SK-MEL-5 (cell line): ENCODE results near the gene IER5L. TPM values are rescaled to one million over a fixed set of nuclear protein-coding genes. Genes with fewer than 3 reads are reported as not detected.
"Not testable (repeated sequence)": the region's sequence is repeated elsewhere in the genome, so short reads cannot be mapped to it uniquely, and the experiment has no call there.

ENCODE experiments used
- DNase-seq: peaks from one replicate; pipeline ENCODE4 v3.0.0-alpha.2; 2016; ENCODE audit warnings: low read depth, low spot score
- in situ Hi-C: cut with HindIII; loops from 2 replicates; pipeline ENCODE4 v1.10.0; 2016; ENCODE audit warnings: low sequenced_read_pairs, high pct_unique_total_duplicates, low pct_unique_long_range_greater_than_20kb
- total RNA-seq: library from RNA; depleted of rRNA; stranded (reverse); fragments of >200 nt; shearing (Covaris generic); gene quantifications from 2 replicates; pipeline ENCODE4 v1.2.3, GENCODE V29; 2014

IER5L gene
- total RNA-seq, 1 experiment from 2014 or later = 53.9 TPM

DNA sequence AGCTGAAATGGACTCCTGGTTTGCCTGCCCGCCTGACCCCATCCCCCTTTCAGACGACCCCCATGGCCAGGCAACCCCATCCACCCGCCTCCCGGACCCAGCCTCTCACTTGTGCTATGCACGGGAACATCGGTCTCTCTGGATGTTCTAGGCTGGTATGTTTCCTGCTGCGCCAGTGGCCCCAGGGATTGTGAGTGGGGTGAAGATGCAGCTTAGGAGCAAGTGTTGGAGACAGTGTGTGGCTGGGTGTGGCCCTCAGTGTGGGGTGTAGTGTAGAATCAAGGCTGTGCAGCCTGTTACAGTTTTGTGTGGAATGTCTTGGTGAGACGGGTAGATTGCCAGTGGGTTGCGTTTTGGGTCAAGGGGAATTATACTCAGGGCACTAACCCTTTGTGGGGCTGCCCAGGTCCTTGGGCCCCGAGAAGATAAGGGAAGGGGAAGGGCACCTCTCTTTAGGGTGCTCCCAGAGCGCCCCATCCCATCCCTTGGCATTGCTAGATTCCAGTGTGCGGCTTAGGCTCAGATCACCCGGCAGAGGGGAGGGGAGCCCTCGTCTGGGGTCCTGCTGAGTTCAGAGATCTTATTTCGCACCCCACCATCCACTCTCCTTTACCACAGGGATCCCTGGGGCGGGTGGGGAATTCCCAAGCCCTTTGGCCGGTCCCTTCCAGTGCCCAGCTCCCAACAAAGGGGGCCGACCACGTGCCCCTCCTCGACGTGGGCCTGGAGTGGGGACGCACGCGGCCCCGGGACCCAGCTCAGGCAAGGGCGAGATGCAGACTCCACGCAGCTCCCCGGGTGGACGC lies 4.6 kb downstream of the IER5L start:
- in situ Hi-C loops = no loop called here
- no peak for DNase-seq

DNA sequence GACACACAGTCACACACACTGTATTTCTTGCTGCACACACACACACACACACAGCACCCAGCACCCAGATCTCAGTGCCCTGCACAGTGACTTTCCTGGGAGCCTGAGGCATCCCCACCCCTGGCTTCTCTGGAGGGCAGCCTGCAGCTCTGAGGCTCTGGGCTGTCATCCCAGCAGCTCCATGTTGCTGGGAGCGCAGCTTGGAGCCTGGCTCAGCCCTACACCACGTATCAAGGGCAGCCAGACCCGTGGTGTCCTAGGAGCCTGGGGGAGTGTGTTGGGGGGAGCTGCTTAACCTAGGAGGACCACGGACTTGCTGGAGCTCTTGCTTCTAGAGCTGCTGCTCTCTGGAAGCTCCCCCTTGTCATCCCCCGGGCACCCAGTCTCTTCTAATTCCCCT lies 5.2 kb downstream of the IER5L start:
- in situ Hi-C loops = no loop called here
- no peak for DNase-seq

DNA sequence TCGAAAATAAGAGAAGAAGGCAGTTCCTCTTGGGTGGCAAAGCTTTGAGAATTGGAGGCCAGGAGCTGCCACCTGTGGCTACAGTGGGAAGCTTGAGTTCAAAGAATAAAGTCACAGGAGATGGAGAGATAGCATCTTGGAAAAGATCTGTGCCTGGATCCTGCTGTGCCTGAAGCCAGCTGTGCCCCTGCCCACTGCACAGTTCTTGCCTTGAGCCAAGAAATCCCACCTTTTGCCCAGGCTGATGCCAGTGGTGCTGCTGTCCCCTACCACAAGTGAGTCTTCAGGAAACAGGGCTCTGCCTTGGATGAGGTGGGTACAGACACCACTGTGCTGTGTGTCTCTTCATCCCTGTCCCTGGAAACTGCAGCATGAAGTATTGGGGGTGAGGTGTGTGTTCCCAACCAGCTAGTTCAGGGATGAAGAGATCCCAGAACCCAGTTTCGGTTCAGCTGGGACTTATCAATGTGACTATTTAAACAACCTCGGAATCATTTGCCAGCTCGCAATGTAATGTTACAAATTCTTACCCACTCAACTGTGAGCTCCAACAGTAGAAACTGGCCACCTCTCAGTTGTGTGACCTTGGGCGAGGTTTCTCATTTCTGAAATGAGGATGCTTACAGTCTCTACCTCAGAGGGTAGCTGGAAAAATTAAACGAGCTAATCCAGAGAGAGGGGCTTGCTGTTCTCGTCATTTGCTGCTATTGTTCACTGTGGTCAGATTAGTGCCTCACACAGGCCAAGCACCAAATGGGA lies 5.9 kb downstream of the IER5L start:
- in situ Hi-C loops = no loop called here
- DNase-seq = no peak

DNA sequence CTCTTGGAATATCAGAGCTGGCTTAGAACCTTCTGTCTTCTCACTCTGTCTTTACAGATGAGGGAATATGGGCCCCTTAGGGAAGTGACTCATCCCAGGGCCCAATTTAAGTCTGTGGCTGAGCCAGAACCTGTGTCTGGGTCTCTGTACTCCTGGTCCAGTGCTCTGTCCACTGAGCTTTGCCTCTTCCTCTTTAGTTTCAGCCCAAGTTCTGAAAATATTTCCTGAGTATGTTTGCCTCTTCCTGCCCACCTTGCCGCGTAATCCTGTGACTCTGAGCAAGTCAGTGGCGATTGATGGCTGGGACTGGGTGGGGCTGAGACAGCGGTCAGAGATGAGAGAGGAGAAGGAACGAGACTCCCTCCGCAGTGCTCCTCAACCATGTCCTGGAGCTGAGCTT lies 7.8 kb downstream of the IER5L start:
- DNase-seq = no peak
- in situ Hi-C loops = no loop called here

DNA sequence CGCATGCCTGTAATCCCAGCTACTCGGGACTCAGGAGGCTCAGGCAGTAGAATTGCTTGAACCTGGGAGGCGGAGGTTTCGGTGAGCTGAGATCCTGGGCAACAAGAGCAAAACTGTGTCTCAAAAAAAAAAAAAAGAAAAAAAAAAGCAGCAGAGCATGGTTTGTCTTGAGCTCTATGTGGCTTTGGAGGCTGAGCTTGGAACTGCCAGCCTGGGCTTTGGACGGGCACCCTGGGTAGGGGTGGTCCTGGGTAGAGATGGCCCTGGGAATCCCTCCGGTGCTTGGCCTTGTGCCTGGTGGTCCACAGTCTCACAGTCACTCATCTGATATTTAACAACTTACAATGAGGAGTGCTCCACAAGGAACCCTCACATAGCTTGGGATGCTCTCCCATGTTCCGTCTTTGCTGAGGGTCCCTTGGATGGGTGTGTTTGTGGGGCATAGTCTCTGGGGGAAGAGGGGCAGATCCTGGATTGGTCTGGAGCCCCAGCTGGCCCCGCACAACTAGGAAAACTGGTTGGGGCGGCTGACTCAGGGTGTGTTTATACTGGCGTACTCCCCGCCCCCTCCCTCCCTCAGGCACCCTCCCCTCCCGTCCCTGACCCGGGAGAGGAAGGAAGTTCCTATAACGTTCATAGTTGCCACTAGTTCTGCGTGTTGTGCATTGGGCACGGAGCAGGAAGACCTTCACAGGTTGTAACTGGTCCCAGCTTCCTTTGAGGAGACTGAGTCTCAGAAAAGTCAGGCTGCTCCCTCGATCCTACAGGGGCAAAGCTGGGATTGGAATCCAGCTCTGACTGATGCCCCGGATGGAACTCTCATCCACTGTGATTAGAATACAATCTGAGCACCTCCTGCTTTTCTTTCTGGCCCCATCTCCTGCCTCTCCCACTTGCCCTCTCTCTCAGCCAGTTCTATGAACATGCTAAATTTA lies 11.2 kb downstream of the IER5L start:
- DNase-seq = no peak
- in situ Hi-C loops = no loop called here

DNA sequence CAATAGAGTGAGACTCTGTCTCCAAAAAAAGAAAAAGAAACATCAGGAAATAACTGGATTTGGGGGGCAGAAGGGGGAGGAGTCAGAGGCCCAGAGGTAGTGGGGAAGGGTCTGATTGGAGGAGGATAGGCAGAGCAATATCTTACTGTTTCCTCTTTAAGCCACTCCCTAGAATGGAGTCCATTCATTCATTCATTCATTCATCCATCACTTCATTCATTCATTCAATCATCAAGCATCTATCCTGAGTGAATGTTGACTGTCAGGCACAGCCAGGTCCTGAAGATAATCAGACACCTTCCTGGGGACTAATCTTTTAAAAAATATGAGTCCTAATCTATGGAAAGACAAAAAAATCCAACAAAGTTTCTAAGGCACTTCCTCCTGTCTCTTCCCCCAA lies 12.9 kb downstream of the IER5L start:
- in situ Hi-C loops = no loop called here
- DNase-seq = no peak

DNA sequence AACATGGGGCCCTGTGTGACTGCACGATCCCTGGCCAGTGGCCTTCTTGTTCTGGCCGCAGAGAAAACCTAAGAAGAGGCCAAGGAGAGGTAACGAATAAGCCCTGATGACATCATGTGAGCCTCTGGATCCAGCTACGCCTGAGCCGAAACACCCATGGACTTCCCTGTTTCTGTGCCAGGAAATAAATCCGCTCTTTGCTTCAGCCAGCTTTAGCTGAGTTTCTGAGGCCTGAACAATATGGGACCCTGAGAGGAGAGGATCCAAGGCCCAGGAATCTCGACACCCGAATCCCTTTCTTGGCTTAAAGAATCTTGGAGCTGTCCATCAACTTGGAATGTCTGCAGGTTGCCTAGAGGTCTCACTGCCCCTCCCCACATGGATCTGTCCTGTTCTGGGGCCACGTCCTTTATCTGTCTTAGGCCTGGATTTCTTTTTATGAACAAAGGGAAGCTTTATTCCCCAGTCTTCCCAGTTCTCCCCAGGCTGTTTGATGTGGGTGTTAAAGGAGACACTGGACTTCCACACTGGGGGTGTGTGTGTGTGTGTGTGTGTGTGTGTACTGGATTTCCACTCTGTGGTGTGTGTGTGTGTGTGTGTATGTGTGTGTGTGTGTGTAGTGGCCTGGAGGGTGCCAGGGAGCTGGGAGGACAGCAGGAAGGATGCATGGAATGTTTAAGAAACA lies 13.7 kb downstream of the IER5L start:
- DNase-seq = peak; percentile 67
- in situ Hi-C loops = no loop called here

DNA sequence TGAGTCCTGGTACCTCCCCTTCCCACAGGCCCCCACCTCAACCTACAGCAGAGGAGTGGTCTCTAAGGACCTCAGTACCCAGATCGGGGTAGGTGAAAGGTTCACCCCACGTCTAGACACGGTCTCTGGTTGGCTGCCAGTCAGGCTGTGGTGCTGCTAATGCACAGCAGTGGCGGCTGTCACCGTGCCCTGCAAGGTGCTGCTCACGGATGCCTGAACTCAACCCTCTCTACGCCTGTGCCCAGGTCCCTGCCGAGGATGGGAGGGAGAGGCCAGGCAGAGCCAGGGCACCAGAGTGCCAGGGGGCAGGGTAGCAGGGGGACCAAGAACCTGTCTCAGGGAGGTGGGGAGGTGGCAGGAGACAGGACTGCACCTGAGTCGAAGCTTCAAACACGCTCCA lies 14.3 kb downstream of the IER5L start:
- DNase-seq = no peak
- in situ Hi-C loops = no loop called here

DNA sequence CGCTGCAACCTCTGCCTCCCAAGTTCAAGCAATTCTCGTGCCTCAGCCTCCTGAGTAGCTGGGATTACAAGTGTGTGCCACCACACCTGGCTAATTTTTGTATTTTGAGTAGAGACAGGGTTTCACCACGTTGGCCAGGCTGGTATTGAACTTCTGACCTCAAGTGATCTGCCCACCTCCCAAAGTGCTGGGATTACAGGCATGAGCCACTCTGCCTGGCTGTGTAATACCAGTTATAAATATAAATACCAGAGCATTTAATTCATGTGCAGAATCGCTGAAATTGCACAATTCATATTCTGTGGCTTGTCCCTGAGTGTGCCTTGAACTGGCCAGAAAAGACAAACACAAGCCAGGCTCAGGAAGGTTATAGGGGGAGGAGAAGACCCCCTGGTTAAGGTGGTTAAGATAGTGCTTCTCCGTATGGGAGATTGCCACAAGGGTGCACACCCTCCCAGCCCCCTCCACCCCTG lies 14.8 kb downstream of the IER5L start:
- in situ Hi-C loops, DNase-seq: not testable (repeated sequence)

DNA sequence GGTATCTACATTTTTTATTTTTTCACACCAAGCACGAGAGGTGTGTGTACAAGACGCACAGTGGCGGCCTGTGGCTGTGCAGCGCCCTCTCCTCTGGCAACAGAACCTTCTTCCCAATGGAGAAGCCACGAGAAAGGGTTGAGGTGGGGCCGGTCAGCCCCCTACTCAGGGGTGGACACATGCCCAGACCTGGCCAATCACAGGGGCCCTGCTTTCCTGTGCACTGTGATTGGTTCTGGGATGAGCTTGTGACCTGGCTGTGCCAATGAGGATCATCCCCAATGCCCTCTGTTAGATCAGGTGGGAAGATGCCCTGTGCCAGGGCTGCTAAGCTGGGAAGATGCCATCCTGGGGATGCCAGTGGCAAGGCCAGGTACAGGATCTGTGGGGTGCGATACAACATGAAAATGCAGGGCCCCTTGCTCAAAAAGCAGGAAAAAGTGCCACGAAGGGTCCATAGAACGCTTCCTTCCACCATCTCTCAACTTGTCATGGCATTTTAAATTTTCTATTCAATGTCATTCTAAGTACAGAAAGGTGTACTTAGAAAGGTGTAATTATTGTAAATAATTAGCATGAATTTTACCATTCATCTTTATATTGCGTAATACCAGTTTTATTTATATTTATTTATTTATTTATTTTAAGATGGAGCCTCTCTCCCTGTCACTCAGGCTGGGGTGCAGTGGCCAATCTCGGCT lies 15.4 kb downstream of the IER5L start:
- in situ Hi-C loops = no loop called here

DNA sequence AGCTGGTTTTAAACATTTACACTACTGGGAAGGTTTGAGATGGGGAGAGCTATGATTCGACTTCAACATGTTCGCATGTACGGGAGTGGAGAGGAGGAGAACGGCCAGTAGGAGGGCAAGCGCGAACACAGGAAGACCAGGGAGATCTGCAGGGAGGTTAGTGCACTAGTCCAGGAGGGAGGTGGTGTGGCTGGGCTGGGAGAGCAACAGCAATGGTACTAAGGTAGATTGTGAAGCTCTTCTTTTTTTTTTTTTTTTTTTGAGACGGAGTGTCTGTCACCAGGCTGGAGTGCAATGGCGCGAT lies 16.6 kb downstream of the IER5L start:
- DNase-seq = no peak
- in situ Hi-C loops = no loop called here

More for the DNA sequence above, 15.4 kb downstream of the IER5L start:
- DNase-seq = no peak

DNA sequence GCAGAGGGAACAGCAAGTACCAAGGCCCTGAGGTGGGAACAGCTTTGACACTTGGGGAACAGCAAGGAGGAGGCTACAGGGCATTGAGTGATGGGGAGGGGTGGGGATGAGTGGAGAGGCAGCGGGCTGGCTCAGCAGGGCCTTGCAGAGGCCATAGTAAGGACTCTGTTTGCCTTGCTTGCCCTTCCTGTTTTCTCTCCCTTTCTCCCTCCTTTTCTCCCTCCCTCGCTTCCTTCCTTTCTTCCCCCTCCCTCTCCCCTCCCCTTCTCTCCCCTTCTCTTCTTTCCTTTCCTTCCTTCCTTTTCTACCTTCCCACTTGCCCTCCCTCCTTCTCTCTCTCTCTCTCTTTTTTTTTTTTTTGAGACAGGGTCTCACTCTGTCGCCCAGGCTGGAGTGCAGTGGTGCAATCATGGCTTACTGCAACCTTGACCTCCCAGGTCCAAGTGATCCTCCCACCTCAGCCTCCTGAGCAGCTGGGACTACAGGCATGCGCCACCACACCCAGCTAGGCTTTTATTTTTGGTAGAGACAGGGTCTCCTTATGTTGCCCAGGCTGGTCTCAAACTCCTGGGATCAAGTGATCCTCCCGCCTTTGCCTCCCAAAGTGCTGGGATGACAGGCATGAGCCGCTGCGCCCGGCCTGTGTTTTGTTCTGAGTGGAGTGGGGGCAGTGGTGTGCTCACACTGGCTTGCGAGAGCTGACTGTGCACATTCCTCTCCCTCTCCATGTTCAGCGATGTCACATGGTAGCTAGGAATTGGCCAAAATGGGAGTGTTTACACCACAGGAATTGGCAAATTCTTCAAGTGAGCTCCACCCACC lies 17.1 kb downstream of the IER5L start:
- in situ Hi-C loops = no loop called here
- DNase-seq = no peak

DNA sequence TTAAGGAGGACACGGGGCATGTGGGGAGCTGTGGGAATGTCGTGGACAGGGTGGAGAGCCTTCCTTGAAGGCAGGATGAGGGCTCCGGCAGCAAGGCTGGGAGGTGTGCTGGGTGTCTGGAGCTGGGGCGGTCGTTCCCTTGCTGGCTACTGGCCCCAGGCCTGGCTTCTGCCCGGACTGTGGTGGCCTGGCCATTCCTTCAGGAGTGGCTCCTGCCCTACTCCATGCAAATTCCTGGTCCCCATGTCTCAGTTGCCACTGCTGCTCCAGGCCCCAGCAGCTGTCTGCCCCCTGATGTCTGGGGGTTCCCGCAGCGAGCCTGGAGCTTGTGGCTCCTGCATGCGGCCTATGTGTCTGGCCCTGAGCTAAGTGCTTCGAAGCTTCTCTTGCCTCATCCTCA lies 21.9 kb downstream of the IER5L start:
- no peak for DNase-seq
- in situ Hi-C loops = no loop called here

DNA sequence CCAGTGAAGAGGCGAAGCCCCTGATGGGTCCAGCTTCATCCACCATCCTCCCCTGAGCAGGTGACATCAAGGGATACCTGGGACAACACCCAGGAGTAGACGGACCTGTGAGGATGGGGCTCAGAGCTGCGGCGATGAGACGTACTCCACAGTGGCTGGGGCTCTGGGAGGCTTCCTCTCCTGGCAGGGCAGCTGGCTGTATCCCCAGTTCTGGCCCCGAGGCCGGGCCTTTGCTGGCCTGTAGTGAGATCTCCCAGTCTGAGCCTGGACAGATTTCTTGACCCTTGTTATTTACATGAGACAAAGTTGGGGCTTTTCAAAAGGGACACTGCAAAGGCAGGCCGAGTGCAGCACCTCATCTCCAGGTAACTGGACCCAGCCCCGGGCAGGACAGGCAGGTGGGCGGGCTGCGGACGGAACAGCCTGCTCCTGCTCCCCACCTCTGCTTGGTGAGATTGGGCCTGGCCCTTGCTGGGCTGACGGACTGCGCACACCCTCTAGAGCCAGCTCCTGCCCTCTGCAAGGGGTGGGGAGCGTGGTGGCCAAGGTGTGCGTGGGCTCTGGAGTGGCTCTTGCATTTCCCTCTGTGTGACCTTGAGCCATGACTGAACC lies 23.1 kb downstream of the IER5L start:
- DNase-seq = no peak
- in situ Hi-C loops = no loop called here

DNA sequence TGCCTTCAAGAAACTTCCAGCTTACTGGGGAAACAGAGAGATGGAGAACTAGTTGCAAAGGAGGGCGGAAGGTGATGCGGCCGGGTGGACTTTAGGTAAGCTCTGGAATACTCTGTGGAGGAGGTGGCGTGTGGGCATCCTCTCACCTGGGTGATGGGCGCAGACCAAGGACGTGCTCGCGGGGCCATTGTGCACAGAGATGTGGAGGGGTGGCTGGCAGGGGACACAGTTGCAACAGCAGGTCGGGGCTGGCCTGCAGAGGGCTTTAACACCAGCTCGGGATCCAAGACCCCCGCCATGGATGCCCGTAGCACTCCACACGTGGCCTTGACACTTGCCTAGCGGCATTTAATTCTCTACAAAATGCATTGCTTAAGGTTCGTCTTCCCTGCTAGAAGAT lies 26.6 kb downstream of the IER5L start:
- DNase-seq = no peak
- in situ Hi-C loops = no loop called here

DNA sequence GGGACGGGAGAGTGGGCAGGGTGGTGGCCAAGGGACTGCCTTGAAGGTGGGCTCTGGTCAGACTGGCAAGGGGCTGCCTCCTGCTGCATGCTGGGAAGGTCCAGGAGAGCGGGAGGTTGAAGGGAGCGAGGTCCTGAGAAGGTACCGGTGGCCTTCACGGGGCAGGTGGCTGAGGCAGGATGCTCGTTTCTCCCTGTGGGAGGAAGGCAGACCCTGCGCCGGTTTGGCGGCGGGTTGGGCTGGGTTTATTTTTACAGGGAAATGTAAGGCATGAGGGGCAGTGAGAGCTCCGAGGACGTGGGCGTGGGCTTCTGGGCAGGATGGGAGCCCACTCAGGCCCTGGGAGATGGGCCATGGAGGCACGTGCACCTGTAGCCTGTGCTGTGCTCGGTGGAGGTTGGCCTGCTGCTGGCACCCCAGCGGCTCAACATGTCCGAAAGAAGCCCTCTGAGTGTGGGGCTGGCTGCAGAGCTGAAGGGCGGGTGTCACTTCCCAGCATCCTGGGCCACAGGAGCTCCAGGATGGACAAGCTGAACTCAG lies 27.3 kb downstream of the IER5L start:
- no peak for DNase-seq
- in situ Hi-C loops = no loop called here
